ENCODE measurements around the gene CCR7.

DNA sequence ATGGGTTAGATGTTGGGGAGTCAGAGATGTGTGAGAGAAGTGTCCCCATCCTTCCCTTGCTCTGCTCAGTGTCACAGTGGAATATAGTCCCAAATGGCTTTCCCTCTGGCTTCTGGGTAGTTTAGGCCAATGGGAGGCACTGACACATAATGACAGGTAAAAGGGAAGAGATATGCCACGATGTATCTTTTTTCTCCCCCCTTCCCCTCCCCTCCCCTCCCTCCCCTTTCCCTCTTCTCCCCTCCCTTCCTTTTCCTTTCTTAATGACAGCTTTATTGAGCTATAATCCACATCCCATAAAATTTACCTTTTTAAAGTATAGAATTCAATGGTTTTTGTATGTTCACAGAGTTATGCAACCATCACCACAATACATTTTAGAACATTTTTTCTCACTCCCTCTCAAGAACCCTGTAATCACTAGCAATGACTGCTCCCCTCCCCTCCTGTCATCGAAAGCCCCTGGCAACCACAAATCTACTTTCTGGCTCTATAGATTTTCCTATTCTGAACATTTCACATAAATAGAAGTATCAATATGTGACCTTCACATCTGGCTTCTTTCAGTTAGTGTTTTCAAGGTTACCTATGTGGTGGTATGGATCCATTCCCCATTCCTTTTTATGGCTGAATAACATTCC lies 617 bp upstream of the CCR7 start:
- TF ChIP-seq POLR2AphosphoS5 (IDR thresholded peaks at IDR 0.05; ENCODE audit: borderline replicate concordance, low read depth, low read length) (no peak), FOXP2 (optimal IDR thresholded peaks at IDR 0.05; ENCODE audit: control extremely low read depth, extremely low read length, insufficient read depth) (no peak)

All from SK-N-MC (cell line).